PC-3 (cell line): Measurements from ENCODE around the gene TRIM14. TPM values are rescaled to one million over a fixed set of nuclear protein-coding genes. Genes with fewer than 3 reads are reported as not detected.

Experiments
- ATAC-seq: fragments of 200-7000 bp; cut with Tn5 transposase; 2 replicates; pipeline ENCODE4 v1.9.1; 2020; ENCODE audit warnings: mild to moderate bottlenecking, moderate library complexity
- BruUV-seq: library from RNA; stranded (reverse); fragments of 400-500 nt; replicated peaks from 2 replicates; lab custom pipeline; 2021; lab: Mats Ljungman, UMichigan
- CTCF ChIA-PET: fragments of 300-600 bp; sonication (Branson Sonifier 250); formaldehyde crosslinking; loops from one replicate; lab custom pipeline; 2022; ENCODE audit warnings: antibody characterized with exemption; lab: Charles Lee
- POLR2A ChIA-PET: fragments of 300-600 bp; sonication (Branson Sonifier 250); formaldehyde crosslinking; loops from one replicate; lab custom pipeline; 2022; ENCODE audit warnings: antibody characterized with exemption; ENCODE audit not compliant: unreplicated experiment; lab: Charles Lee
- DNase-seq: peaks from one replicate; pipeline ENCODE4 v3.0.0-alpha.2; 2015
- H2AFZ ChIP-seq: fragments of 300-600 bp; sonication (generic); 2 replicates; pipeline ENCODE4 v1.6.0; 2016; ENCODE audit warnings: antibody characterized with exemption, low read length
- H3F3A ChIP-seq: fragments of 300-600 bp; sonication (generic); one replicate; pipeline ENCODE4 v1.6.0; 2017; ENCODE audit warnings: antibody characterized with exemption, low read length, control low read depth, mild to moderate bottlenecking; ENCODE audit not compliant: unreplicated experiment
- H3K27ac ChIP-seq: fragments of 300-600 bp; sonication (generic); 2 replicates; pipeline ENCODE4 v1.5.1; 2016; ENCODE audit warnings: mild to moderate bottlenecking, low read length
- H3K27me3 ChIP-seq: fragments of 300-600 bp; sonication (generic); 2 replicates; pipeline ENCODE4 v1.6.1; 2016; ENCODE audit warnings: low read length, mixed read lengths
- H3K36me3 ChIP-seq: fragments of 300-600 bp; sonication (generic); 2 replicates; pipeline ENCODE4 v1.6.1; 2016; ENCODE audit warnings: low read depth, mixed run types, low read length, mixed read lengths
- H3K4me1 ChIP-seq: fragments of 300-600 bp; sonication (generic); 2 replicates; pipeline ENCODE4 v1.5.1; 2016; ENCODE audit warnings: low read length; ENCODE audit not compliant: insufficient read depth
- H3K4me2 ChIP-seq: fragments of 300-600 bp; sonication (generic); 2 replicates; pipeline ENCODE4 v1.6.0; 2016; ENCODE audit warnings: low read length
- H3K4me3 ChIP-seq: fragments of 300-600 bp; sonication (generic); 2 replicates; pipeline ENCODE4 v1.5.1; 2016; ENCODE audit warnings: mild to moderate bottlenecking, low read length, mixed read lengths
- H3K79me2 ChIP-seq: fragments of 300-600 bp; sonication (generic); 2 replicates; pipeline ENCODE4 v1.6.1; 2017; ENCODE audit warnings: low read length, mixed read lengths
- H3K9ac ChIP-seq: fragments of 300-600 bp; sonication (generic); 2 replicates; pipeline ENCODE4 v1.6.0; 2016; ENCODE audit warnings: mild to moderate bottlenecking, low read length
- H3K9me2 ChIP-seq: fragments of 300-600 bp; sonication (generic); replicated peaks from 2 replicates; pipeline ENCODE4 v1.6.1; 2016; ENCODE audit warnings: mixed run types, low read length, mixed read lengths
- H3K9me3 ChIP-seq: fragments of 300-600 bp; sonication (generic); 2 replicates; pipeline ENCODE4 v1.6.1; 2016; ENCODE audit warnings: low read length, mixed read lengths
- H4K20me1 ChIP-seq: fragments of 300-600 bp; sonication (generic); 2 replicates; pipeline ENCODE4 v1.6.1; 2016; ENCODE audit warnings: low read length, mixed read lengths
- EZH2 ChIP-seq: fragments of 300-600 bp; sonication (generic); IDR thresholded peaks from one replicate; pipeline ENCODE4 v1.6.1; 2017; ENCODE audit warnings: antibody characterized with exemption, mild to moderate bottlenecking, low read length; ENCODE audit not compliant: unreplicated experiment
- EZH2phosphoT487 ChIP-seq: fragments of 300-600 bp; sonication (generic); IDR thresholded peaks from 2 replicates; pipeline ENCODE4 v1.6.1; 2018; ENCODE audit warnings: mild to moderate bottlenecking, antibody characterized with exemption, low read length, borderline replicate concordance
- intact Hi-C: fragments of 100-400 bp; cut with micrococcal nuclease; formaldehyde crosslinking; loops from 2 replicates; pipeline ENCODE4 v1.9.0; 2023
- total RNA-seq: library from RNA; depleted of rRNA; stranded (reverse); fragments of >200 nt; gene quantifications from 2 replicates; pipeline ENCODE4 v1.2.3, GENCODE V29; 2014
- TF ChIP-seq, protein P1 (sequence below): fragments of 300-600 bp; sonication (generic); conservative IDR thresholded peaks from 2 replicates; pipeline ENCODE4 v1.5.1; 2017; ENCODE audit warnings: antibody characterized with exemption, low read depth, mild to moderate bottlenecking, low read length

TRIM14 gene
- total RNA-seq, 1 experiment from 2014 or later, result 11.2 TPM

GRCh38 chr9:98067184-98067583 is 51.8 kb downstream of the TRIM14 start:
- Histone ChIP-seq H2AFZ (no peak overlapping the region), H3K36me3 (peaks cover 15% of the 10 kb centered on the region; the same call in 1 of the 2 replicates), H3K27me3 (no peaks in the 10 kb centered on the region), H3K27ac (no peak overlapping the region), H3F3A (no peaks in the 10 kb centered on the region), H3K9ac (no peak overlapping the region), H3K4me2 (no peak overlapping the region), H4K20me1 (no peaks in the 10 kb centered on the region), H3K4me3 (no peak overlapping the region), H3K9me2 (no peaks in the 10 kb centered on the region), H3K9me3 (no peaks in the 10 kb centered on the region), H3K4me1 (peaks cover 4% of the 10 kb centered on the region; the same call in 1 of the 2 replicates), H3K79me2 (peaks cover 13% of the 10 kb centered on the region; the same call in 1 of the 2 replicates)
- ATAC-seq (no peak), DNase-seq (no peak)
- TF ChIP-seq EZH2 (no peak), EZH2phosphoT487 (no peak)
- TF ChIP-seq, protein P1, sequence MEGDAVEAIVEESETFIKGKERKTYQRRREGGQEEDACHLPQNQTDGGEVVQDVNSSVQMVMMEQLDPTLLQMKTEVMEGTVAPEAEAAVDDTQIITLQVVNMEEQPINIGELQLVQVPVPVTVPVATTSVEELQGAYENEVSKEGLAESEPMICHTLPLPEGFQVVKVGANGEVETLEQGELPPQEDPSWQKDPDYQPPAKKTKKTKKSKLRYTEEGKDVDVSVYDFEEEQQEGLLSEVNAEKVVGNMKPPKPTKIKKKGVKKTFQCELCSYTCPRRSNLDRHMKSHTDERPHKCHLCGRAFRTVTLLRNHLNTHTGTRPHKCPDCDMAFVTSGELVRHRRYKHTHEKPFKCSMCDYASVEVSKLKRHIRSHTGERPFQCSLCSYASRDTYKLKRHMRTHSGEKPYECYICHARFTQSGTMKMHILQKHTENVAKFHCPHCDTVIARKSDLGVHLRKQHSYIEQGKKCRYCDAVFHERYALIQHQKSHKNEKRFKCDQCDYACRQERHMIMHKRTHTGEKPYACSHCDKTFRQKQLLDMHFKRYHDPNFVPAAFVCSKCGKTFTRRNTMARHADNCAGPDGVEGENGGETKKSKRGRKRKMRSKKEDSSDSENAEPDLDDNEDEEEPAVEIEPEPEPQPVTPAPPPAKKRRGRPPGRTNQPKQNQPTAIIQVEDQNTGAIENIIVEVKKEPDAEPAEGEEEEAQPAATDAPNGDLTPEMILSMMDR, result no peak
- ChIA-PET POLR2A (no interaction called here), CTCF (no interaction called here)
- intact Hi-C loops, result no loop called here
- no TSS peak for BruUV-seq

DNA sequence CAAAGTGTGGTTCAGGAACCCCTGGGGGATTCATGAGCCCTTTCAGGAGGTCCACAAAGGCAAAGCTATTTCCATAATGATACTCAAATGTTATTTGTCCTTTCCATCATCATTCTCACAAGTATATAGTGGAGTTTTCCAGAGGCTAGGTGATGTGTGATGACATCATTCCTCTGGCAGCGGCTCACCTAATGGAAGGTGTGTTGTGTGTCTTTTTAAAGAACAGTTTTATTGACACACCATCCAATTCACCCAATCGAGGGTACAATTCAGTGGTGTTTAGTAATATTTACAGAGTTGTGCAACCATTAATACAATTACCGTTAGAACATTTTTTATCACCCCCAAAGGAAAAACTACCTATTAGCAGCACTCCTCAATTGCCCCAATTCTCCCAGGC is 52.8 kb downstream of the TRIM14 start:
- no peak for TF ChIP-seq EZH2phosphoT487
- TF ChIP-seq, protein P1, result no peak
- no peak for TF ChIP-seq EZH2
- intact Hi-C loops, result no loop called here
- Histone ChIP-seq H3K9me3 (no peaks in the 10 kb centered on the region), H4K20me1 (no peaks in the 10 kb centered on the region), H3K9me2 (no peaks in the 10 kb centered on the region), H3K36me3 (peaks cover 15% of the 10 kb centered on the region; the same call in 1 of the 2 replicates), H2AFZ (no peak overlapping the region), H3F3A (no peaks in the 10 kb centered on the region), H3K27ac (no peak overlapping the region), H3K4me3 (no peak overlapping the region), H3K4me2 (no peak overlapping the region), H3K27me3 (no peaks in the 10 kb centered on the region), H3K79me2 (peaks cover 13% of the 10 kb centered on the region; the same call in 1 of the 2 replicates), H3K4me1 (no peaks in the 10 kb centered on the region), H3K9ac (no peak overlapping the region)
- CTCF ChIA-PET, result no interaction called here
- no TSS peak for BruUV-seq
- no peak for DNase-seq
- POLR2A ChIA-PET, result no interaction called here
- ATAC-seq, result no peak

GRCh38 chr9:98064623-98065392 is 54.2 kb downstream of the TRIM14 start:
- Histone ChIP-seq H4K20me1 (no peaks in the 10 kb centered on the region), H3K9me3 (no peaks in the 10 kb centered on the region), H3F3A (no peaks in the 10 kb centered on the region), H3K9ac (no peak overlapping the region), H3K4me3 (no peak overlapping the region), H3K36me3 (peaks cover 15% of the 10 kb centered on the region; the same call in 1 of the 2 replicates), H3K9me2 (no peaks in the 10 kb centered on the region), H3K27ac (no peak overlapping the region), H3K4me1 (no peaks in the 10 kb centered on the region), H2AFZ (no peak overlapping the region), H3K79me2 (peaks cover 21% of the 10 kb centered on the region), H3K4me2 (no peak overlapping the region), H3K27me3 (no peaks in the 10 kb centered on the region)
- intact Hi-C loops, result no loop called here
- BruUV-seq, result no TSS peak
- ATAC-seq, result no peak
- TF ChIP-seq EZH2 (no peak), EZH2phosphoT487 (no peak)
- TF ChIP-seq, protein P1, result no peak
- ChIA-PET CTCF (interaction anchor here (0.6 kb wide), 1 partner anchor 30 kb away, joined by 3 read pairs; no protein-coding TSS in a partner anchor), POLR2A (no interaction called here)
- DNase-seq, result no peak
